Erythroblast (primary cell): Measurements from ENCODE around the gene ARSB.

Source experiments
- GATA1 ChIP-seq: IDR thresholded peaks from 2 replicates; pipeline ENCODE4 v1.6.1; 2011; ENCODE audit warnings: low read depth, mild to moderate bottlenecking, control low read depth, low read length, moderate library complexity
- POLR2A ChIP-seq: IDR thresholded peaks from 2 replicates; pipeline ENCODE4 v1.6.1; 2011; ENCODE audit warnings: mild to moderate bottlenecking, low read length

DNA sequence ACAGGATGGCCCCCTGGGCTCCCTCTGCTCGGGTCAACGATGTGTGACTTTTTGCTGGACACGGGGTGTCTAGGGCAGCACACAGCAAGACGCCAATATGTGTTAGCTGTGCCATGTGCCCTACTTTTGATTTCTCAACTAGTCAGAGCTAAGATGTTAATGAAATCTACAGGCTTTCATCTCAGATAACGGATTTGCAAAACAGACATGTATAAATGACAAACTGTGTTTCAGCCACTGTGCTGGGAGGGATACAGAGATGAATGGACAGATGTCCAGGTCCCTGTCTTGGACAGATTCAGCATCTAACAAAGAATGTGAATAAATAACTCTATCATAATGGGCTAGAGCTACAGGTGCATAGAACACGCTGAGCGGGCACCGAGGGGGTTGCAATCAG is 176.3 kb downstream of the ARSB start:
- TF ChIP-seq POLR2A (no peak), GATA1 (no peak)
